T-cell (primary cell): ENCODE results near the gene LGALS12. TPM values are rescaled to one million over a fixed set of nuclear protein-coding genes. Genes with fewer than 3 reads are reported as not detected.

Source experiments
- ATAC-seq, 4 experiments: fragments of 200-7000 bp in 3 of 4; fragments of 150-1000 bp in 1 of 4; cut with Tn5 transposase; replicated peaks in 1 of 4; 1 replicate in 3 of 4; 2 replicates in 1 of 4; pipeline ENCODE4 v1.10.0; 2021; ENCODE audit warnings: moderate library complexity in 3 of 4, mild to moderate bottlenecking in 2 of 4, moderate number of reproducible peaks in 1 of 4
- CTCF ChIA-PET, 2 donors: fragments of 300-600 bp; sonication (Branson Sonifier 250); formaldehyde crosslinking; loops; one replicate each; lab custom pipeline; 2022; ENCODE audit warnings: antibody characterized with exemption in 2 of 2; lab: Charles Lee
- POLR2A ChIA-PET, 2 donors: fragments of 300-600 bp; sonication (Branson Sonifier 250); formaldehyde crosslinking; loops; one replicate each; lab custom pipeline; 2022; ENCODE audit warnings: antibody characterized with exemption in 2 of 2; lab: Charles Lee
- DNase-seq, 35 experiments: peaks; one replicate each; pipeline versions ENCODE4 v3.0.0 to v3.0.0-alpha.2; 2013 to 2023
- H3K27ac ChIP-seq: one replicate; pipeline ENCODE4 v1.5.1; 2013; ENCODE audit warnings: low read length
- H3K27me3 ChIP-seq, 2 experiments: replicated peaks in 1 of 2; 1 replicate in 1 of 2; 2 replicates in 1 of 2; pipeline versions ENCODE4 v1.6.1 to v1.7.0; 2013; ENCODE audit warnings: low read length in 1 of 2, mixed read lengths in 1 of 2; ENCODE audit not compliant: control insufficient read depth in 2 of 2, insufficient read depth in 2 of 2; ENCODE audit errors: extremely low read depth in 1 of 2
- H3K36me3 ChIP-seq, 2 donors: 1 replicate in 1 of 2; 2 replicates in 1 of 2; pipeline versions ENCODE4 v1.6.1 to v1.7.0; 2013; ENCODE audit warnings: low read length in 1 of 2; ENCODE audit not compliant: control insufficient read depth in 2 of 2, insufficient read depth in 1 of 2; ENCODE audit errors: extremely low read depth in 1 of 2
- H3K4me1 ChIP-seq, 2 experiments: 1 replicate in 1 of 2; 2 replicates in 1 of 2; pipeline versions ENCODE4 v1.6.1 to v1.7.0; 2013; ENCODE audit warnings: low read length in 2 of 2, mixed read lengths in 1 of 2; ENCODE audit not compliant: insufficient read depth in 2 of 2, control insufficient read depth in 1 of 2; ENCODE audit errors: extremely low read depth in 1 of 2
- H3K4me3 ChIP-seq, 2 donors: 1 replicate in 1 of 2; 2 replicates in 1 of 2; pipeline versions ENCODE4 v1.5.1 to v1.7.0; 2013; ENCODE audit warnings: mild to moderate bottlenecking in 2 of 2, low read length in 1 of 2, moderate library complexity in 1 of 2; ENCODE audit not compliant: control insufficient read depth in 1 of 2; ENCODE audit errors: extremely low read depth in 1 of 2
- H3K9me3 ChIP-seq: 2 replicates; pipeline ENCODE4 v1.7.0; 2013
- H3K27ac Mint-ChIP-seq, 2 donors: one replicate each; pipeline ENCODE4 v1.8.0; 2020 to 2021; ENCODE audit warnings: mild to moderate bottlenecking in 2 of 2, mixed read lengths in 2 of 2
- H3K27me3 Mint-ChIP-seq, 2 donors: one replicate each; pipeline ENCODE4 v1.8.0; 2021 to 2022; ENCODE audit warnings: mixed read lengths in 2 of 2
- H3K36me3 Mint-ChIP-seq: one replicate; pipeline ENCODE4 v1.8.0; 2021; ENCODE audit warnings: mixed read lengths
- H3K4me1 Mint-ChIP-seq, 3 donors: one replicate each; pipeline ENCODE4 v1.8.0; 2020 to 2022; ENCODE audit warnings: mixed read lengths in 3 of 3, mild to moderate bottlenecking in 1 of 3
- H3K4me3 Mint-ChIP-seq, 3 donors: one replicate each; pipeline ENCODE4 v1.8.0; 2020 to 2022; ENCODE audit warnings: mild to moderate bottlenecking in 3 of 3, mixed read lengths in 3 of 3, moderate library complexity in 3 of 3
- H3K9me3 Mint-ChIP-seq, 3 donors: one replicate each; pipeline ENCODE4 v1.8.0; 2020 to 2022; ENCODE audit warnings: mixed read lengths in 3 of 3
- WGBS: methylation state at CpG from one replicate; pipeline ENCODE4 v1.1.5; 2013; ENCODE audit warnings: missing lambda C conversion rate; ENCODE audit not compliant: insufficient coverage; 5-methylcytosine and 5-hydroxymethylcytosine counted together
- total RNA-seq, 35 experiments: library from RNA in 6 of 35; stranded (reverse) in 6 of 35; fragments of 120-200 nt in 1 of 35; gene quantifications; one replicate each; pipeline versions ENCODE4 v1.2.1 to v1.2.4 and lab custom pipeline; 2013 to 2026

Gene LGALS12
- total RNA-seq, 5 donors from 2014 or later (not counting 1 experiment from before 2014, with no cell fraction given): not detected

DNA sequence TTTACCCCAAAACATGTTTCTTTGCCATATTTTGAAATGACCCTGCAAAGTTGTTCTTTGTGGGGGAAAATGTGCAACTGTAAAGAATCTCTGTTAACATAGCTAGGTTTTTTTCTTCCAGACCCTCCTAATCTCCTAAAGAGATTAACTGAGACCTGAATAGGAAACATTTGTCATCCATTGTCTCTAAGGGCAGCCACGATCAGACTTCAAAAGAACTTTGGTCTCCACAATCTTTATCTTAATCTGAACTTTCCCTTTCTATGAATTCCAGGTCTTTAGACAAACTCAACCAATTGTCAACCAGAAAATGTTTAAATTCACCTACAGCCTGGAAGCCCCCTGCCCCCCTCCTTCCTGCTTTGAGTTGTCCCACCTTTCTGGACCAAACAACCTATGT is 4.6 kb upstream of the LGALS12 start:
- WGBS: 67% methylated on average over 1 of the region's 1 CpG
- peaks cover 6% of the 10 kb centered on the region for H3K36me3 Mint-ChIP-seq
- H3K27ac Mint-ChIP-seq: no peak overlapping the region
- Histone ChIP-seq H3K27ac (no peak overlapping the region), H3K27me3 (peaks cover 0 to 4% of the 10 kb centered on the region in 2 experiments), H3K4me3 (no peak overlapping the region), H3K9me3 (no peaks in the 10 kb centered on the region), H3K36me3 (no peaks in the 10 kb centered on the region), H3K4me1 (peaks cover 0 to 14% of the 10 kb centered on the region in 2 experiments)
- H3K4me3 Mint-ChIP-seq: no peak overlapping the region
- H3K4me1 Mint-ChIP-seq: peaks cover 8 to 15% (median 11%) of the 10 kb centered on the region in 3 donors
- peaks cover 8 to 10% of the 10 kb centered on the region in 2 donors for H3K27me3 Mint-ChIP-seq
- ATAC-seq: no peak
- DNase-seq: no peak
- POLR2A ChIA-PET: no interaction called here
- peaks cover 9 to 16% (median 13%) of the 10 kb centered on the region in 3 donors for H3K9me3 Mint-ChIP-seq
- CTCF ChIA-PET: interaction anchor here in 1 of 2 donors (0.7 to 0.9 kb wide), 2 partner anchors 93 to 127 kb away, joined by 3 to 4 read pairs; no protein-coding TSS in a partner anchor

DNA sequence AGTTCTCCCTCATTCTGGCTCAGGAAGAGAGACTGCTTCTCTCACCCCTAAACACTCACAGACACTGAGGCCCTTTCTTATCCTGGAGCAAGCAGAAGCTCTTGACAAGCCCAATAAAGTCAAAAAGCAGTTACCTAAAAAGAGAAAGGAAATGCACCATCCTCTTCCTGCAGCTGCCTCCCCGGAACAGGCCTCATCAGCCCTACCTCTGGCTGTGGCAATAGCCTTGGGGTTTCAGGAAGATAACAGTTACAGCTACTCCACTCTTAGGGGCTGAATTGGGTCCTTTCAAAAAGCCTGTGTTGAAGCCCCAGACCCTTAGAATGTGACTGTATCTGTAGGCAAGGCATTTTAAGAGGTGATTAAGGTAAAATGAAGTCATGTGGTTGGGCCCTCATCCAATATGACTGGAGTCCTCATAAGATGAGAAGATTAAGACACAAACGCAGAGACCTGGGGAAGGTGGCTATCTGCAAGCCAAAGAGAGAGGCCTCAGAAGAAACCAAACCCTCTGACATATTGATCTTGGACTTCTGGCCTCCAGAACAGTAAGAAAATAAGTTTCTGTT is 3.5 kb upstream of the LGALS12 start:
- no peaks in the 10 kb centered on the region for H3K36me3 ChIP-seq
- Mint-ChIP-seq H3K4me3 (no peak overlapping the region), H3K4me1 (peaks cover 8 to 22% (median 14%) of the 10 kb centered on the region in 3 donors), H3K27ac (peak overlapping the region in 1 of 2 donors; percentile 61), H3K27me3 (peaks cover 6 to 8% of the 10 kb centered on the region in 2 donors), H3K9me3 (peaks cover 9 to 16% (median 13%) of the 10 kb centered on the region in 3 donors), H3K36me3 (peaks cover 6% of the 10 kb centered on the region)
- 50% methylated on average over 1 of the region's 2 CpGs for WGBS
- no peaks in the 10 kb centered on the region for H3K9me3 ChIP-seq
- ChIA-PET CTCF (no interaction called here), POLR2A (no interaction called here)
- H3K27me3 ChIP-seq: peaks cover 0 to 4% of the 10 kb centered on the region in 2 experiments
- no peak for ATAC-seq
- peaks cover 0 to 16% of the 10 kb centered on the region in 2 experiments for H3K4me1 ChIP-seq
- no peak overlapping the region for H3K4me3 ChIP-seq
- no peak for DNase-seq
- no peak overlapping the region for H3K27ac ChIP-seq

DNA sequence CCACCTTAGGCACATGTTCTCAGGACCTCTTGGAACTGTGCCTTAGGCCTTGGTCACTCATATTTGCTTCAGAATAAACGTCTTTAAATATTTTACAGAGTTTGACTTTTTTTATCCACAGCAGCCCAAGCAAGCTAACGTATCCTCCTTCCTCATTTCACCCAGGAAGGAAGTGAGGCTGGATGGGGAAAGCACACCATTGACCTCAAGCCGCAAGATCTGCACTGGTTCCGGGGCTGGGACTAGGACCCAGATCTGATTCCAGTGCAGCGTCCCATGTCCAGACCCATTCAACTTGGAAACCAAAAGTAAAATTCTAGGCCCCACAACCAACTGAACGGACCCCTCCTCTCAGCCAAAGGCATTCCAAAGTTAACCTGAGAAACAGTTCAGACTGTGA is 2.4 kb upstream of the LGALS12 start:
- Mint-ChIP-seq H3K27ac (no peak overlapping the region), H3K36me3 (peaks cover 4% of the 10 kb centered on the region), H3K4me1 (peaks cover 8 to 24% (median 15%) of the 10 kb centered on the region in 3 donors), H3K27me3 (peaks cover 0 to 2% of the 10 kb centered on the region in 2 donors), H3K9me3 (peaks cover 9 to 16% (median 13%) of the 10 kb centered on the region in 3 donors), H3K4me3 (no peak overlapping the region)
- no peak overlapping the region for H3K4me3 ChIP-seq
- ATAC-seq (no peak), DNase-seq (peak in 1 of 35 experiments; percentile 27)
- H3K27ac ChIP-seq: no peak overlapping the region
- WGBS: 80% methylated on average over 2 of the region's 6 CpGs
- H3K9me3 ChIP-seq: no peaks in the 10 kb centered on the region
- CTCF ChIA-PET: no interaction called here
- peaks cover 0 to 16% of the 10 kb centered on the region in 2 experiments for H3K4me1 ChIP-seq
- H3K36me3 ChIP-seq: no peaks in the 10 kb centered on the region
- POLR2A ChIA-PET: no interaction called here
- no peaks in the 10 kb centered on the region for H3K27me3 ChIP-seq

DNA sequence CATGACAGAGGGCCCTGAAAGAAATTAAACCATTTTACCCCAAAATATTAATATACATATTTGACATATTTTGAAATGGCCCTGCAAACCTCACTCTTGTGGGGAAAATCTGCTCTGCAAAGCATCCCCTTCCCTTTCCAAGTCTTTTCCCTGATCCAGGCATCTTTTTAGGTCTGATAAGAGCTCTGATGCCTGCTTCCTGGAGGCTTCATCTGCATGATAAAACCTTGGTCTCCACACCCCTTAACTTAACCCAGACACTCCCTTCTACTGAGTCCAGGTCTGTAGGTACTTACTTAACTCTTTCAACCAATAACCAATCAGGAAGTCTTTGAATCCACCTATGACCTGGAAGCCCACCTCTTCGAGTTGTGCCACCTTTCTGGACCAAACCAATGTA is 1.8 kb upstream of the LGALS12 start:
- 77% methylated on average over 1 of the region's 1 CpG for WGBS
- no peak for DNase-seq
- H3K27me3 Mint-ChIP-seq: no peaks in the 10 kb centered on the region
- POLR2A ChIA-PET: no interaction called here
- H3K4me1 ChIP-seq: peaks cover 0 to 16% of the 10 kb centered on the region in 2 experiments
- H3K4me1 Mint-ChIP-seq: peaks cover 8 to 24% (median 15%) of the 10 kb centered on the region in 3 donors
- ATAC-seq: no peak
- H3K36me3 Mint-ChIP-seq: peaks cover 4% of the 10 kb centered on the region
- no peak overlapping the region for H3K4me3 Mint-ChIP-seq
- H3K27me3 ChIP-seq: peaks cover 0 to 5% of the 10 kb centered on the region in 2 experiments
- no peak overlapping the region for H3K4me3 ChIP-seq
- H3K27ac Mint-ChIP-seq: no peak overlapping the region
- peaks cover 9 to 16% (median 13%) of the 10 kb centered on the region in 3 donors for H3K9me3 Mint-ChIP-seq
- no peaks in the 10 kb centered on the region for H3K9me3 ChIP-seq
- CTCF ChIA-PET: no interaction called here
- H3K27ac ChIP-seq: no peak overlapping the region
- no peaks in the 10 kb centered on the region for H3K36me3 ChIP-seq

DNA sequence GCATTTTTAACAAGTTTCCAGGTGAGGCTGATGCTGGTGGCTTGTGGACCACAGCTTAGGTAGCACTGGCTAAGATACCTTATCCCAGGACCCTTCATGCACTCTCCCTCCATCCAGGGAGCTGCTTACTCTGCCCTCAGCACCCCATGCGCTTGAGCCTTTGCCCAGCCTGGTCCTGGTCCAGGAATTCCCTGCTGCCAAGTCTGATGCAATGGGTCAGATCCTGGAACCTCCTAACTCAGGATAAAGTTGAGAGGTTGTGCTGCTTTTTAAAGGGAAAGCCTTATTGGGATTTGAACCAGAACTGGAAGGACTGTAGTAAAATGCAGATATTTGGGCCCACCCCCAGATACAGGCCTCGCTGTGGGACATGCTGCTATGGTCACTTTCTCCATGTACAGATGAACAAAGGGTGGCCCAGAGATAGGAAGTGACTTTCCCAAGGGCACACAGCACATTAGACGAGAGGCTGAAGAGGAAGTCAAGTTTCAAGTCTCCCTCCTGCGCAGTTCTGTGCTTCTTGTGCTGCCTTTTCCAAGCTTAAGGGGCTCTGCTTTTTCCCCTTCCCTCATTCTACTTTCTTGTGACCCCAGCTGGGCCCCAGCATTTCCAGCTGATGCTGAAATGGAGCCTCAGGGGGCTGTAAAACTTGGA is 824 bp upstream of the LGALS12 start:
- H3K36me3 ChIP-seq: no peaks in the 10 kb centered on the region
- no peaks in the 10 kb centered on the region for H3K9me3 ChIP-seq
- ATAC-seq (no peak), DNase-seq (no peak)
- H3K4me3 ChIP-seq: no peak overlapping the region
- POLR2A ChIA-PET: no interaction called here
- Mint-ChIP-seq H3K4me1 (peaks cover 8 to 24% (median 15%) of the 10 kb centered on the region in 3 donors), H3K27me3 (no peaks in the 10 kb centered on the region), H3K36me3 (peaks cover 4% of the 10 kb centered on the region), H3K27ac (no peak overlapping the region), H3K9me3 (peaks cover 7% of the 10 kb centered on the region in 3 donors), H3K4me3 (peak overlapping the region in 1 of 3 donors; percentile 36)
- H3K4me1 ChIP-seq: peaks cover 0 to 16% of the 10 kb centered on the region in 2 experiments
- peaks cover 0 to 5% of the 10 kb centered on the region in 2 experiments for H3K27me3 ChIP-seq
- H3K27ac ChIP-seq: no peak overlapping the region
- 67% methylated on average over 1 of the region's 4 CpGs for WGBS
- CTCF ChIA-PET: interaction anchor here in 1 of 2 donors (0.5 kb wide), 1 partner anchor 129 kb away, joined by 3 read pairs; no protein-coding TSS in a partner anchor

DNA sequence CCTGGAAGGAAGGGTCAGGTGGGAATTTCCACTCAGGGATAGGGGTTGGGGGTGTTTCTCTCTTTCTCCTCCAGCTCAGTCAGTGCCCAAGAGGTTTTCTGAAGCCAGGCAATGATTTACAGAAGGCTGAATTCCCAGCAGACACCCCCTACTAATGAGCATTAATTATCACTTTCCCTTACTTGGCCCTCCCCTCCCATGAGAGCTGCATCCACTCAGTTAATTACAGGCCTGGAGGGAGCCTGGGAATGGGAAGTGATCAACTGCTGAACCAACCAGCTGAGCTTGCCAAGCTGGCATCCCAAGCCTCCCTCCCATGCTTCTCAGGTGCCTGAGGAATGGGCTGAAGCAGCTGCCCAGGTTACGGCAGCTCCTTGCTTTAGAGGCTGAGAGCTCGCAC is 992 bp downstream of the LGALS12 start:
- no peak for DNase-seq
- no CpG with 5 or more reads among the region's 2 CpGs for WGBS
- no peak overlapping the region for H3K4me3 Mint-ChIP-seq
- H3K36me3 ChIP-seq: no peaks in the 10 kb centered on the region
- ChIA-PET CTCF (no interaction called here), POLR2A (no interaction called here)
- H3K36me3 Mint-ChIP-seq: no peaks in the 10 kb centered on the region
- H3K27me3 ChIP-seq: peaks cover 0 to 5% of the 10 kb centered on the region in 2 experiments
- no peak for ATAC-seq
- H3K4me1 ChIP-seq: peaks cover 0 to 15% of the 10 kb centered on the region in 2 experiments
- no peak overlapping the region for H3K27ac ChIP-seq
- no peak overlapping the region for H3K4me3 ChIP-seq
- H3K27me3 Mint-ChIP-seq: no peaks in the 10 kb centered on the region
- no peaks in the 10 kb centered on the region for H3K9me3 Mint-ChIP-seq
- H3K9me3 ChIP-seq: no peaks in the 10 kb centered on the region
- H3K27ac Mint-ChIP-seq: no peak overlapping the region
- peaks cover 7 to 22% (median 15%) of the 10 kb centered on the region in 3 donors for H3K4me1 Mint-ChIP-seq
